Gastroesophageal sphincter (tissue), 4 donors: ENCODE data around the gene PCDHA13. TPM values are rescaled to one million over a fixed set of nuclear protein-coding genes. Genes with fewer than 3 reads are reported as not detected.
"Not testable (repeated sequence)": the region's sequence is repeated elsewhere in the genome, so short reads cannot be mapped to it uniquely, and the experiment has no call there.

Experiments
- ATAC-seq: fragments of 150-250 bp; one replicate; pipeline ENCODE4 v1.9.1; 2016; ENCODE audit warnings: mild to moderate bottlenecking, moderate library complexity
- H3K27ac ChIP-seq, 4 donors: fragments of 200-600 bp; sonication (generic) in 3 of 4; 1 replicate in 3 of 4; 2 replicates in 1 of 4; pipeline ENCODE4 v1.5.1; 2016 to 2019
- H3K27me3 ChIP-seq: fragments of 200-600 bp; sonication (generic); one replicate; pipeline ENCODE4 v1.5.1; 2019
- H3K36me3 ChIP-seq, 2 donors: fragments of 200-600 bp; sonication (generic); one replicate each; pipeline ENCODE4 v1.5.1; 2019; ENCODE audit warnings: control low read depth in 1 of 2
- H3K4me1 ChIP-seq, 3 donors: fragments of 200-600 bp; sonication (generic); 1 replicate in 2 of 3; 2 replicates in 1 of 3; pipeline ENCODE4 v1.5.1; 2016 to 2019; ENCODE audit warnings: control low read depth in 2 of 3
- H3K4me3 ChIP-seq, 2 donors: fragments of 200-600 bp; sonication (generic); one replicate each; pipeline ENCODE4 v1.5.1; 2019; ENCODE audit warnings: mild to moderate bottlenecking in 1 of 2, moderate library complexity in 1 of 2
- H3K9me3 ChIP-seq, 3 donors: fragments of 200-600 bp; sonication (generic); one replicate each; pipeline ENCODE4 v1.5.1; 2017 to 2019; ENCODE audit warnings: control low read depth in 2 of 3
- EP300 ChIP-seq: sonication (generic); formaldehyde crosslinking; IDR thresholded peaks from one replicate; pipeline ENCODE4 v1.6.1; 2017; ENCODE audit warnings: antibody characterized with exemption, mild to moderate bottlenecking
- POLR2A ChIP-seq, 2 donors: fragments of 450-650 bp; IDR thresholded peaks; one replicate each; pipeline ENCODE4 v1.6.1; 2017; ENCODE audit warnings: antibody characterized with exemption in 2 of 2, mild to moderate bottlenecking in 2 of 2, moderate library complexity in 1 of 2
- POLR2AphosphoS5 ChIP-seq: sonication (generic); formaldehyde crosslinking; IDR thresholded peaks from one replicate; pipeline ENCODE4 v1.6.1; 2017; ENCODE audit warnings: antibody characterized with exemption
- WGBS, 2 donors: methylation state at CpG; one replicate each; pipeline ENCODE4 v1.1.5; 2018; ENCODE audit warnings: low coverage in 1 of 2; 5-methylcytosine and 5-hydroxymethylcytosine counted together
- total RNA-seq, 4 donors: library from RNA; depleted of rRNA; stranded (reverse); fragments of >200 nt; gene quantifications; one replicate each; pipeline ENCODE4 v1.1.0, GENCODE V29; 2016
- TF ChIP-seq, protein P1 (sequence below), 4 experiments: fragments of 200-600 bp in 2 of 4; fragments of 450-650 bp in 2 of 4; sonication (generic) in 1 of 4; IDR thresholded peaks; one replicate each; pipeline ENCODE4 v1.5.1; 2017 to 2019; ENCODE audit warnings: antibody characterized with exemption in 4 of 4, mild to moderate bottlenecking in 2 of 4, moderate library complexity in 2 of 4

The PCDHA13 gene
- total RNA-seq, 4 donors from 2014 or later = 0.22 to 2.5 (median 0.79) TPM

DNA sequence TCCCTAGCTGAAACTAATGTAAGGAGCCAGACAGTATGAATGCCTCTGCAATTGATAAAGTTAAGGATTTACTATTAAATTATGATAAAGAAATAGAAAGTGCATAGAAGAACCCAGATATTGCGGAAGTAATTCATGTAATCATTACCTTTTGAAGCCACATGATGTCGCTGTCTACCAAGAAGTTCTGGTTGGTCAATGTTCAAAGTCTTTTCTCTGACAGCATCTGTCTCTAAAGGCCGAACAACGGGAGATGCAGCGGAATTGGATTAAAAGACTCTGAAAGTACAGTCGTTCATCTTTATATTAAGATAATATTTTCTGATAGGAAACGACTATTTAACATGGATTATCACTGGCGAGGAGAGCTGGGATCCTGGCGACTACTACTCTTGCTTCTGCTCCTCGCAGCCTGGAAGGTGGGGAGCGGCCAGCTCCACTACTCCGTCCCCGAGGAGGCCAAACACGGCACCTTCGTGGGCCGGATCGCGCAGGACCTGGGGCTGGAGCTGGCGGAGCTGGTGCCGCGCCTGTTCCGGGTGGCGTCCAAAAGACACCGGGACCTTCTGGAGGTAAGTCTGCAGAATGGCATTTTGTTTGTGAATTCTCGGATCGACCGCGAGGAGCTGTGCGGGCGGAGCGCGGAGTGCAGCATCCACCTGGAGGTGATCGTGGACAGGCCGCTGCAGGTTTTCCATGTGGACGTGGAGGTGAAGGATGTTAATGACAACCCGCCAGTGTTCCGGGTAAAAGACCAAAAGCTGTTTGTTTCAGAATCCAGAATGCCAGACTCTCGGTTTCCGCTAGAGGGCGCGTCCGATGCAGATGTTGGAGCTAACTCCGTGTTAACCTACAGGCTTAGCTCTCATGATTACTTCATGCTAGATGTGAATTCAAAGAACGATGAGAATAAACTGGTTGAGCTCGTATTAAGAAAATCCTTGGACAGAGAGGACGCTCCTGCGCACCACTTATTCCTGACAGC, 40.7 kb upstream of the PCDHA13 start, which contains the start of gene PCDHA8:
TSS of gene PCDHA8 (plus strand) at position 210 of the 985 bp plus-strand sequence. CDS start at position 345, 135 bp downstream.
- Histone ChIP-seq H3K4me3 (no peak within 1 kb of the TSS), H3K36me3 (no peaks in the 10 kb centered on the region), H3K27ac (no peak within 1 kb of the TSS), H3K9me3 (peaks cover 0 to 51% (median 0%) of the 10 kb centered on the region in 3 donors), H3K4me1 (no peaks in the 10 kb centered on the region), H3K27me3 (peaks cover 74% of the 10 kb centered on the region)
- WGBS, 2 donors = 17 to 32% methylated on average over 11 to 19 of the region's 47 CpGs
- ATAC-seq = no peak
- TF ChIP-seq POLR2A (IDR thresholded peaks at IDR 0.05) = no peak
- no peak for TF ChIP-seq EP300
- no peak for TF ChIP-seq POLR2AphosphoS5
- TF ChIP-seq, protein P1, sequence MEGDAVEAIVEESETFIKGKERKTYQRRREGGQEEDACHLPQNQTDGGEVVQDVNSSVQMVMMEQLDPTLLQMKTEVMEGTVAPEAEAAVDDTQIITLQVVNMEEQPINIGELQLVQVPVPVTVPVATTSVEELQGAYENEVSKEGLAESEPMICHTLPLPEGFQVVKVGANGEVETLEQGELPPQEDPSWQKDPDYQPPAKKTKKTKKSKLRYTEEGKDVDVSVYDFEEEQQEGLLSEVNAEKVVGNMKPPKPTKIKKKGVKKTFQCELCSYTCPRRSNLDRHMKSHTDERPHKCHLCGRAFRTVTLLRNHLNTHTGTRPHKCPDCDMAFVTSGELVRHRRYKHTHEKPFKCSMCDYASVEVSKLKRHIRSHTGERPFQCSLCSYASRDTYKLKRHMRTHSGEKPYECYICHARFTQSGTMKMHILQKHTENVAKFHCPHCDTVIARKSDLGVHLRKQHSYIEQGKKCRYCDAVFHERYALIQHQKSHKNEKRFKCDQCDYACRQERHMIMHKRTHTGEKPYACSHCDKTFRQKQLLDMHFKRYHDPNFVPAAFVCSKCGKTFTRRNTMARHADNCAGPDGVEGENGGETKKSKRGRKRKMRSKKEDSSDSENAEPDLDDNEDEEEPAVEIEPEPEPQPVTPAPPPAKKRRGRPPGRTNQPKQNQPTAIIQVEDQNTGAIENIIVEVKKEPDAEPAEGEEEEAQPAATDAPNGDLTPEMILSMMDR (IDR thresholded peaks at IDR 0.05) = no peak

- no peak for TF ChIP-seq POLR2A (IDR thresholded peaks at IDR 0.05)
- TF ChIP-seq, protein P1 (IDR thresholded peaks at IDR 0.05) = no peak
- no peak for TF ChIP-seq EP300
- no peak for TF ChIP-seq POLR2AphosphoS5
- Histone ChIP-seq H3K36me3 (no peaks in the 10 kb centered on the region), H3K4me1 (no peaks in the 10 kb centered on the region), H3K27me3 (peaks cover 83% of the 10 kb centered on the region), H3K9me3 (peaks cover 0 to 64% (median 0%) of the 10 kb centered on the region in 3 donors), H3K27ac (no peak overlapping the region), H3K4me3 (no peak overlapping the region)
- 43 to 67% methylated on average over 1 of the region's 87 CpGs for WGBS, 2 donors
- ATAC-seq = no peak
Observed at GRCh38 chr5:140842798-140843733, 38.9 kb upstream of the PCDHA13 start.

GRCh38 chr5:140848139-140849102, 33.5 kb upstream of the PCDHA13 start, which contains the start of gene PCDHA9:
PCDHA9 (plus strand) TSS chr5:140848382; CDS start chr5:140848496, 114 bp downstream.
- H3K27ac ChIP-seq, H3K4me1 ChIP-seq, ATAC-seq, H3K36me3 ChIP-seq, H3K4me3 ChIP-seq: not testable (repeated sequence)
- H3K9me3 ChIP-seq = peaks cover 0 to 59% (median 0%) of the 10 kb centered on the region in 3 donors
- H3K27me3 ChIP-seq = peaks cover 76% of the 10 kb centered on the region
- WGBS, 2 donors = 15 to 24% methylated on average over 5 to 19 of the region's 48 CpGs

DNA sequence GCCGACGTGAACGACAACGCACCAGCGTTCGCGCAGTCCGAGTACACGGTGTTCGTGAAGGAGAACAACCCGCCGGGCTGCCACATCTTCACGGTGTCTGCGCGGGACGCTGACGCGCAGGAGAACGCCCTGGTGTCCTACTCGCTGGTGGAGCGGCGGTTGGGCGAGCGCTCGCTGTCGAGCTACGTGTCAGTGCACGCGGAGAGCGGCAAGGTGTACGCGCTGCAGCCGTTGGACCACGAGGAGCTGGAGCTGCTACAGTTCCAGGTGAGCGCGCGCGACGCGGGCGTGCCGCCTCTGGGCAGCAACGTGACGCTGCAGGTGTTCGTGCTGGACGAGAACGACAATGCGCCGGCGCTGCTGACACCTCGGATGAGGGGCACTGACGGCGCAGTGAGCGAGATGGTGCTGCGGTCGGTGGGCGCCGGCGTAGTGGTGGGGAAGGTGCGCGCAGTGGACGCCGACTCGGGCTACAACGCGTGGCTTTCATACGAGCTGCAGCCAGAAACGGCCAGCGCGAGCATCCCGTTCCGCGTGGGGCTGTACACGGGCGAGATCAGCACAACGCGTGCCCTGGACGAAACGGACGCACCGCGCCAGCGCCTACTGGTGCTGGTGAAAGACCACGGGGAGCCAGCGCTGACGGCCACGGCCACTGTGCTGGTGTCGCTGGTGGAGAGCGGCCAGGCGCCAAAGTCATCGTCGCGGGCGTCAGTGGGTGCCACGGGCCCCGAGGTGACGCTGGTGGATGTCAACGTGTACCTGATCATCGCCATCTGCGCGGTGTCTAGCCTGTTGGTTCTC, 31.9 kb upstream of the PCDHA13 start:
- H3K4me1 ChIP-seq, H3K4me3 ChIP-seq, H3K36me3 ChIP-seq, H3K27ac ChIP-seq, ATAC-seq: not testable (repeated sequence)
- Histone ChIP-seq H3K9me3 (peaks cover 0 to 57% (median 0%) of the 10 kb centered on the region in 3 donors), H3K27me3 (peaks cover 80% of the 10 kb centered on the region)
- 35% methylated on average over 21 of the region's 101 CpGs; no CpG with 5 or more reads in 1 of the 2 donors for WGBS, 2 donors
